ENCODE results near the gene FKBP5.

The FKBP5 gene

GRCh38 chr6:35626401-35626800 is 62.3 kb downstream of the FKBP5 start:
- Histone ChIP-seq H3K36me3 (ENCODE audit: control insufficient read depth in 2 of 2, insufficient read depth in 2 of 2, low read length in 2 of 2) (peaks cover 3 to 7% of the 10 kb centered on the region in 2 donors), H3K4me1 (ENCODE audit: control insufficient read depth in 2 of 2, insufficient read depth in 2 of 2, low read length in 2 of 2) (no peaks in the 10 kb centered on the region), H3K9ac (ENCODE audit: low read depth in 1 of 2, low read length in 2 of 2) (no peak overlapping the region), H3K27ac (ENCODE audit: low read depth in 2 of 2, low read length in 2 of 2) (no peak overlapping the region), H3K9me3 (ENCODE audit: control insufficient read depth in 2 of 2, low read length in 2 of 2) (no peaks in the 10 kb centered on the region), H3K27me3 (ENCODE audit: control insufficient read depth in 2 of 2, insufficient read depth in 2 of 2, low read length in 2 of 2) (no peaks in the 10 kb centered on the region), H3K4me3 (ENCODE audit: low read length in 2 of 2) (no peak overlapping the region)

GRCh38 chr6:35624341-35625070 is 64.2 kb downstream of the FKBP5 start:
- Histone ChIP-seq H3K4me1 (ENCODE audit: control insufficient read depth in 2 of 2, insufficient read depth in 2 of 2, low read length in 2 of 2) (no peaks in the 10 kb centered on the region), H3K27ac (ENCODE audit: low read depth in 2 of 2, low read length in 2 of 2) (no peak overlapping the region)

GRCh38 chr6:35622283-35622682 is 66.4 kb downstream of the FKBP5 start:
- no peaks in the 10 kb centered on the region for H3K4me1 ChIP-seq (ENCODE audit: control insufficient read depth in 2 of 2, insufficient read depth in 2 of 2, low read length in 2 of 2)
- H3K4me3 ChIP-seq (ENCODE audit: low read length in 2 of 2), result no peak overlapping the region
- H3K27ac ChIP-seq (ENCODE audit: low read depth in 2 of 2, low read length in 2 of 2), result no peak overlapping the region
- H3K9ac ChIP-seq (ENCODE audit: low read depth in 1 of 2, low read length in 2 of 2), result no peak overlapping the region
- H3K27me3 ChIP-seq (ENCODE audit: control insufficient read depth in 2 of 2, insufficient read depth in 2 of 2, low read length in 2 of 2), result no peaks in the 10 kb centered on the region
- H3K9me3 ChIP-seq (ENCODE audit: control insufficient read depth in 2 of 2, low read length in 2 of 2), result no peaks in the 10 kb centered on the region
- peaks cover 10 to 25% of the 10 kb centered on the region in 2 donors for H3K36me3 ChIP-seq (ENCODE audit: control insufficient read depth in 2 of 2, insufficient read depth in 2 of 2, low read length in 2 of 2)

More at GRCh38 chr6:35624341-35625070, 64.2 kb downstream of the FKBP5 start:
- H3K27me3 ChIP-seq (ENCODE audit: control insufficient read depth in 2 of 2, insufficient read depth in 2 of 2, low read length in 2 of 2), result no peaks in the 10 kb centered on the region
- no peak overlapping the region for H3K4me3 ChIP-seq (ENCODE audit: low read length in 2 of 2)
- no peak overlapping the region for H3K9ac ChIP-seq (ENCODE audit: low read depth in 1 of 2, low read length in 2 of 2)
- H3K9me3 ChIP-seq (ENCODE audit: control insufficient read depth in 2 of 2, low read length in 2 of 2), result no peaks in the 10 kb centered on the region
- peaks cover 7% of the 10 kb centered on the region in 2 donors for H3K36me3 ChIP-seq (ENCODE audit: control insufficient read depth in 2 of 2, insufficient read depth in 2 of 2, low read length in 2 of 2)

GRCh38 chr6:35620706-35621105 is 68.0 kb downstream of the FKBP5 start:
- no peaks in the 10 kb centered on the region for H3K4me1 ChIP-seq (ENCODE audit: control insufficient read depth in 2 of 2, insufficient read depth in 2 of 2, low read length in 2 of 2)
- no peak overlapping the region for H3K4me3 ChIP-seq (ENCODE audit: low read length in 2 of 2)
- no peaks in the 10 kb centered on the region for H3K27me3 ChIP-seq (ENCODE audit: control insufficient read depth in 2 of 2, insufficient read depth in 2 of 2, low read length in 2 of 2)
- H3K9ac ChIP-seq (ENCODE audit: low read depth in 1 of 2, low read length in 2 of 2), result no peak overlapping the region
- H3K9me3 ChIP-seq (ENCODE audit: control insufficient read depth in 2 of 2, low read length in 2 of 2), result no peaks in the 10 kb centered on the region
- H3K27ac ChIP-seq (ENCODE audit: low read depth in 2 of 2, low read length in 2 of 2), result no peak overlapping the region
- H3K36me3 ChIP-seq (ENCODE audit: control insufficient read depth in 2 of 2, insufficient read depth in 2 of 2, low read length in 2 of 2), result peaks cover 10 to 30% of the 10 kb centered on the region in 2 donors

- H3K9ac ChIP-seq (ENCODE audit: low read depth in 1 of 2, low read length in 2 of 2), result no peak overlapping the region
- no peak overlapping the region for H3K27ac ChIP-seq (ENCODE audit: low read depth in 2 of 2, low read length in 2 of 2)
- no peaks in the 10 kb centered on the region for H3K27me3 ChIP-seq (ENCODE audit: control insufficient read depth in 2 of 2, insufficient read depth in 2 of 2, low read length in 2 of 2)
- H3K36me3 ChIP-seq (ENCODE audit: control insufficient read depth in 2 of 2, insufficient read depth in 2 of 2, low read length in 2 of 2), result peaks cover 3 to 36% of the 10 kb centered on the region in 2 donors
- no peak overlapping the region for H3K4me3 ChIP-seq (ENCODE audit: low read length in 2 of 2)
- H3K4me1 ChIP-seq (ENCODE audit: control insufficient read depth in 2 of 2, insufficient read depth in 2 of 2, low read length in 2 of 2), result no peaks in the 10 kb centered on the region
- no peaks in the 10 kb centered on the region for H3K9me3 ChIP-seq (ENCODE audit: control insufficient read depth in 2 of 2, low read length in 2 of 2)
Observed at GRCh38 chr6:35613762-35614161, 75.0 kb downstream of the FKBP5 start.

GRCh38 chr6:35611240-35611639 is 77.5 kb downstream of the FKBP5 start:
- Histone ChIP-seq H3K4me1 (ENCODE audit: control insufficient read depth in 2 of 2, insufficient read depth in 2 of 2, low read length in 2 of 2) (no peaks in the 10 kb centered on the region), H3K27me3 (ENCODE audit: control insufficient read depth in 2 of 2, insufficient read depth in 2 of 2, low read length in 2 of 2) (no peaks in the 10 kb centered on the region), H3K9ac (ENCODE audit: low read depth in 1 of 2, low read length in 2 of 2) (no peak overlapping the region), H3K27ac (ENCODE audit: low read depth in 2 of 2, low read length in 2 of 2) (no peak overlapping the region), H3K4me3 (ENCODE audit: low read length in 2 of 2) (no peak overlapping the region), H3K9me3 (ENCODE audit: control insufficient read depth in 2 of 2, low read length in 2 of 2) (no peaks in the 10 kb centered on the region), H3K36me3 (ENCODE audit: control insufficient read depth in 2 of 2, insufficient read depth in 2 of 2, low read length in 2 of 2) (peaks cover 0 to 24% of the 10 kb centered on the region in 2 donors)

GRCh38 chr6:35610830-35611229 is 77.9 kb downstream of the FKBP5 start:
- H3K27me3 ChIP-seq (ENCODE audit: control insufficient read depth in 2 of 2, insufficient read depth in 2 of 2, low read length in 2 of 2), result no peaks in the 10 kb centered on the region

GRCh38 chr6:35609588-35609987 is 79.1 kb downstream of the FKBP5 start:
- H3K9ac ChIP-seq (ENCODE audit: low read depth in 1 of 2, low read length in 2 of 2), result no peak overlapping the region
- peaks cover 0 to 24% of the 10 kb centered on the region in 2 donors for H3K36me3 ChIP-seq (ENCODE audit: control insufficient read depth in 2 of 2, insufficient read depth in 2 of 2, low read length in 2 of 2)
- H3K9me3 ChIP-seq (ENCODE audit: control insufficient read depth in 2 of 2, low read length in 2 of 2), result no peaks in the 10 kb centered on the region
- H3K27me3 ChIP-seq (ENCODE audit: control insufficient read depth in 2 of 2, insufficient read depth in 2 of 2, low read length in 2 of 2), result no peaks in the 10 kb centered on the region
- H3K4me3 ChIP-seq (ENCODE audit: low read length in 2 of 2), result no peak overlapping the region
- no peaks in the 10 kb centered on the region for H3K4me1 ChIP-seq (ENCODE audit: control insufficient read depth in 2 of 2, insufficient read depth in 2 of 2, low read length in 2 of 2)
- H3K27ac ChIP-seq (ENCODE audit: low read depth in 2 of 2, low read length in 2 of 2), result no peak overlapping the region

More at GRCh38 chr6:35610830-35611229, 77.9 kb downstream of the FKBP5 start:
- Histone ChIP-seq H3K4me3 (ENCODE audit: low read length in 2 of 2) (no peak overlapping the region), H3K27ac (ENCODE audit: low read depth in 2 of 2, low read length in 2 of 2) (no peak overlapping the region), H3K9me3 (ENCODE audit: control insufficient read depth in 2 of 2, low read length in 2 of 2) (no peaks in the 10 kb centered on the region), H3K9ac (ENCODE audit: low read depth in 1 of 2, low read length in 2 of 2) (no peak overlapping the region), H3K36me3 (ENCODE audit: control insufficient read depth in 2 of 2, insufficient read depth in 2 of 2, low read length in 2 of 2) (peaks cover 0 to 24% of the 10 kb centered on the region in 2 donors), H3K4me1 (ENCODE audit: control insufficient read depth in 2 of 2, insufficient read depth in 2 of 2, low read length in 2 of 2) (no peaks in the 10 kb centered on the region)

GRCh38 chr6:35607517-35608233 is 81.0 kb downstream of the FKBP5 start:
- H3K27ac ChIP-seq (ENCODE audit: low read depth in 2 of 2, low read length in 2 of 2), result no peak overlapping the region
- H3K9me3 ChIP-seq (ENCODE audit: control insufficient read depth in 2 of 2, low read length in 2 of 2), result no peaks in the 10 kb centered on the region
- H3K4me1 ChIP-seq (ENCODE audit: control insufficient read depth in 2 of 2, insufficient read depth in 2 of 2, low read length in 2 of 2), result peaks cover 0 to 3% of the 10 kb centered on the region in 2 donors
- H3K27me3 ChIP-seq (ENCODE audit: control insufficient read depth in 2 of 2, insufficient read depth in 2 of 2, low read length in 2 of 2), result no peaks in the 10 kb centered on the region
- no peak overlapping the region for H3K9ac ChIP-seq (ENCODE audit: low read depth in 1 of 2, low read length in 2 of 2)
- no peak overlapping the region for H3K4me3 ChIP-seq (ENCODE audit: low read length in 2 of 2)
- peaks cover 0 to 10% of the 10 kb centered on the region in 2 donors for H3K36me3 ChIP-seq (ENCODE audit: control insufficient read depth in 2 of 2, insufficient read depth in 2 of 2, low read length in 2 of 2)

- Histone ChIP-seq H3K9ac (ENCODE audit: low read depth in 1 of 2, low read length in 2 of 2) (no peak overlapping the region), H3K9me3 (ENCODE audit: control insufficient read depth in 2 of 2, low read length in 2 of 2) (no peaks in the 10 kb centered on the region), H3K27me3 (ENCODE audit: control insufficient read depth in 2 of 2, insufficient read depth in 2 of 2, low read length in 2 of 2) (no peaks in the 10 kb centered on the region), H3K27ac (ENCODE audit: low read depth in 2 of 2, low read length in 2 of 2) (no peak overlapping the region), H3K4me1 (ENCODE audit: control insufficient read depth in 2 of 2, insufficient read depth in 2 of 2, low read length in 2 of 2) (peaks cover 3 to 9% of the 10 kb centered on the region in 2 donors), H3K4me3 (ENCODE audit: low read length in 2 of 2) (no peak overlapping the region), H3K36me3 (ENCODE audit: control insufficient read depth in 2 of 2, insufficient read depth in 2 of 2, low read length in 2 of 2) (peaks cover 0 to 5% of the 10 kb centered on the region in 2 donors)
Observed at GRCh38 chr6:35605600-35605999, 83.1 kb downstream of the FKBP5 start.
